Measurements from ENCODE around the gene GJA4.

Gene GJA4

GRCh38 chr1:34774957-34775356, 17.8 kb upstream of the GJA4 start:
- H3K4me3 ChIP-seq (ENCODE audit: low read length), result no peak overlapping the region

GRCh38 chr1:34776911-34777310, 15.9 kb upstream of the GJA4 start:
- H3K36me3 ChIP-seq (ENCODE audit: control insufficient read depth, insufficient read depth, low read length), result no peaks in the 10 kb centered on the region
- no peak overlapping the region for H3K4me3 ChIP-seq (ENCODE audit: low read length)
- H3K4me1 ChIP-seq (ENCODE audit: control insufficient read depth, insufficient read depth, low read length), result peaks cover 8% of the 10 kb centered on the region
- no peaks in the 10 kb centered on the region for H3K9me3 ChIP-seq (ENCODE audit: control insufficient read depth, low read length)
- H3K27me3 ChIP-seq (ENCODE audit: control insufficient read depth, insufficient read depth, low read length), result peaks cover 15% of the 10 kb centered on the region
- no peak overlapping the region for H3K9ac ChIP-seq (ENCODE audit: low read length)

More at GRCh38 chr1:34774957-34775356, 17.8 kb upstream of the GJA4 start:
- no peak overlapping the region for H3K9ac ChIP-seq (ENCODE audit: low read length)
- H3K4me1 ChIP-seq (ENCODE audit: control insufficient read depth, insufficient read depth, low read length), result no peaks in the 10 kb centered on the region
- no peaks in the 10 kb centered on the region for H3K9me3 ChIP-seq (ENCODE audit: control insufficient read depth, low read length)
- H3K27me3 ChIP-seq (ENCODE audit: control insufficient read depth, insufficient read depth, low read length), result peaks cover 3% of the 10 kb centered on the region
- no peaks in the 10 kb centered on the region for H3K36me3 ChIP-seq (ENCODE audit: control insufficient read depth, insufficient read depth, low read length)

GRCh38 chr1:34777519-34778321, 15.1 kb upstream of the GJA4 start:
- peaks cover 21% of the 10 kb centered on the region for H3K27me3 ChIP-seq (ENCODE audit: control insufficient read depth, insufficient read depth, low read length)
- H3K9me3 ChIP-seq (ENCODE audit: control insufficient read depth, low read length), result no peaks in the 10 kb centered on the region
- no peaks in the 10 kb centered on the region for H3K36me3 ChIP-seq (ENCODE audit: control insufficient read depth, insufficient read depth, low read length)
- H3K4me3 ChIP-seq (ENCODE audit: low read length), result no peak overlapping the region
- H3K9ac ChIP-seq (ENCODE audit: low read length), result no peak overlapping the region
- H3K4me1 ChIP-seq (ENCODE audit: control insufficient read depth, insufficient read depth, low read length), result peaks cover 16% of the 10 kb centered on the region

DNA sequence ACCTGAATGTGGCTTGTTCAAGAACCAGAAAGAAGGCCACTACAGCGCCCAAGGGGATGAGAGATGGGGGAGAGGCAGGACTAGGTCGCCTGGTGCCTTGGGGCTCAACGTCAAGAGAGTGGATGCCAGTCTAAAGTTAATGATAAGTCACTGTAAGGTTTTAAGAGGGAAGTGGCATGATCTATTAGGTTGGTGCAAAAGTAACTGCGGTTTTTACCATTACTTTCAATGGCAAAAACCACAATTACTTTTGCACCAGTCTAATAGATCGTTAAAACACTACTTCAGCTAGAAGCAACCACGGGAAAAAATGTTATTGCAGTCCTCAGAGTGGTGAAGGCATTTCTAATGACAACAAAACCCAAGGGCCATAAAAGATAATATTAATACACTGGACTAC, 14.4 kb upstream of the GJA4 start:
- peaks cover 23% of the 10 kb centered on the region for H3K4me1 ChIP-seq (ENCODE audit: control insufficient read depth, insufficient read depth, low read length)
- H3K4me3 ChIP-seq (ENCODE audit: low read length), result no peak overlapping the region
- no peaks in the 10 kb centered on the region for H3K36me3 ChIP-seq (ENCODE audit: control insufficient read depth, insufficient read depth, low read length)
- no peak overlapping the region for H3K9ac ChIP-seq (ENCODE audit: low read length)
- H3K9me3 ChIP-seq (ENCODE audit: control insufficient read depth, low read length), result no peaks in the 10 kb centered on the region
- H3K27me3 ChIP-seq (ENCODE audit: control insufficient read depth, insufficient read depth, low read length), result peaks cover 23% of the 10 kb centered on the region

DNA sequence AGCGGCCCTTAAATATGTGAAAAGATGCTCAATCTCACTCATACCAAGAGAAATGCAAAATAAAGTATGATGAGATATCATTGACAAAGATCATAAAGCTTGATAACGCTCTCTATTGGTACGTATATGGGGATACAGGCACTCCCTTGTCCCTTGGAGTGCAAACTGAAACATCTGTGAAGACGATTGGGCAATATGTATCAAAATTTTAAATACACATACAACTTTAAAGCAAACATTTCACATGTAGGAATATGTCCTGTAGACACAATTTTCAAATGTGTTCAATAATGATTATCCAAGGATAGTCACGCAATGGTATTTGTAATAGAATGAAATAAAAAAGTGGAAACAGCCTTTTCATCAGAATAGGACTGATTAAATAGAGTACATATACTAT, 13.8 kb upstream of the GJA4 start:
- peaks cover 29% of the 10 kb centered on the region for H3K4me1 ChIP-seq (ENCODE audit: control insufficient read depth, insufficient read depth, low read length)
- peaks cover 23% of the 10 kb centered on the region for H3K27me3 ChIP-seq (ENCODE audit: control insufficient read depth, insufficient read depth, low read length)
- H3K36me3 ChIP-seq (ENCODE audit: control insufficient read depth, insufficient read depth, low read length), result no peaks in the 10 kb centered on the region
- H3K9ac ChIP-seq (ENCODE audit: low read length), result no peak overlapping the region
- H3K4me3 ChIP-seq (ENCODE audit: low read length), result no peak overlapping the region
- no peaks in the 10 kb centered on the region for H3K9me3 ChIP-seq (ENCODE audit: control insufficient read depth, low read length)

DNA sequence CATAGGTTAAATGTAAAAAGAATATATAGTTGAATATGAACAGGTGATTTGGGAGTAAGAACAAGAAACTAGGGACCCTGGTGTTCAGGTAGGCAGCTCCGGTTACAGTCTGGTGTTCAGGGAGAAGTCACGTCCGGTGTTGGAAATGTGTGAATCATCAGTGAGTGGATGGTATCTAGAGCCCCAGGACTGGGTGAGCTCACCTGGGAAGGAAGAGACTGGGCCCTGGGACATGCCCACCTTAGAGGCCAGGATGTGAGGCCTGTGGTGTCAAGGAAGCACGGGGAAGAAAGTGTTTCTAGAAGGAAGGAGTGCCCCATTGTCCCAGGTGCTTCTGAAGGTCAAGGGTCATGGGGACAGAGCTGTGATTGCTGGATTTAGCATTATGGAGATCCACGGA, 13.3 kb upstream of the GJA4 start:
- no peaks in the 10 kb centered on the region for H3K9me3 ChIP-seq (ENCODE audit: control insufficient read depth, low read length)
- peaks cover 34% of the 10 kb centered on the region for H3K4me1 ChIP-seq (ENCODE audit: control insufficient read depth, insufficient read depth, low read length)
- no peak overlapping the region for H3K9ac ChIP-seq (ENCODE audit: low read length)
- no peak overlapping the region for H3K4me3 ChIP-seq (ENCODE audit: low read length)
- H3K36me3 ChIP-seq (ENCODE audit: control insufficient read depth, insufficient read depth, low read length), result no peaks in the 10 kb centered on the region
- H3K27me3 ChIP-seq (ENCODE audit: control insufficient read depth, insufficient read depth, low read length), result peaks cover 23% of the 10 kb centered on the region

GRCh38 chr1:34779962-34780361, 12.8 kb upstream of the GJA4 start:
- no peak overlapping the region for H3K9ac ChIP-seq (ENCODE audit: low read length)
- no peaks in the 10 kb centered on the region for H3K9me3 ChIP-seq (ENCODE audit: control insufficient read depth, low read length)
- no peaks in the 10 kb centered on the region for H3K36me3 ChIP-seq (ENCODE audit: control insufficient read depth, insufficient read depth, low read length)
- H3K27me3 ChIP-seq (ENCODE audit: control insufficient read depth, insufficient read depth, low read length), result peaks cover 23% of the 10 kb centered on the region
- H3K4me1 ChIP-seq (ENCODE audit: control insufficient read depth, insufficient read depth, low read length), result peaks cover 34% of the 10 kb centered on the region
- H3K4me3 ChIP-seq (ENCODE audit: low read length), result no peak overlapping the region

- Histone ChIP-seq H3K9ac (ENCODE audit: low read length) (no peak overlapping the region), H3K4me3 (ENCODE audit: low read length) (no peak overlapping the region), H3K27me3 (ENCODE audit: control insufficient read depth, insufficient read depth, low read length) (peaks cover 23% of the 10 kb centered on the region), H3K9me3 (ENCODE audit: control insufficient read depth, low read length) (no peaks in the 10 kb centered on the region), H3K36me3 (ENCODE audit: control insufficient read depth, insufficient read depth, low read length) (no peaks in the 10 kb centered on the region), H3K4me1 (ENCODE audit: control insufficient read depth, insufficient read depth, low read length) (peaks cover 34% of the 10 kb centered on the region)
Observed at GRCh38 chr1:34780528-34780927, 12.3 kb upstream of the GJA4 start.

DNA sequence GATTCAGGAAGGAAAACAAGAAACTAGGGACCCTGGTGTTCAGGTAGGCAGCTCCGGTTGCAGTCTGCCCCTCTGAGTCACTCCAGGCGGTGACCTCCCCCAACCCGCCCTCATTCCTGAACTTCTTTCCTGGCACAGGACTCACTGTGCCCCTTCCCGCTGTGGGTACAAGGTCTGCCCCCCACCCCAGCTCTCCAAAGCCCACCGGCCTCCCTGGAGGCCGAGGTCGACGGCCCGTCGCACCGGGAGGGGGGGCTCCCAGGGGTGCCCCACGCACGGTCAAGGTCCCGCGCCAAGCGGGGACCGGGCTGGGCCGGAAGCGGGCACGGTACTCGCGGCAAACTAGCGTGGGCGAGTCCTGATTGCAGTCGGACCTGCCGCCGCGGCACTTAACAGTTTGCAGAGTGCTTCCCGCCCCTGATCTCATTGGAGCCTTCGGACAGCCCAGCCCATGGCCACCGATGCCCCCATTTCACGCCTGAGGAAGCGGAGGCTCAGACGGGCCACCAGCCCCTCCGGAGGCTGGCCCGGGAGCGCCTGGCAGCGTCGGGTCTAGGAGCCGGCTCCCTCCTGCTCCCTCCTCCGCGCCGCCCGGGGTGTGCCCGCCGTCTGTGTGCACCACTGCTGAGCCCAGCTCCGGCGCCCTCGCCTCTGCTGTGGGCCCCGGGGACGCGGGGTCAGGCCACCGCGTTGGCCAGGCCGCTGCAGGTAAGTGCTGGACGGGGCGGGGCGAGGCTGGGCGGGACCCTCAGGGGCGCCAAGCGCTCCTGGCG, 11.5 kb upstream of the GJA4 start, which contains the start of gene GJB3:
Gene GJB3 (plus strand): TSS at position 144 of the 773 bp plus-strand sequence. CDS start 3,549 bp downstream, outside the sequence.
- peaks cover 38% of the 10 kb centered on the region for H3K4me1 ChIP-seq (ENCODE audit: control insufficient read depth, insufficient read depth, low read length)
- H3K36me3 ChIP-seq (ENCODE audit: control insufficient read depth, insufficient read depth, low read length), result no peaks in the 10 kb centered on the region
- no peaks in the 10 kb centered on the region for H3K9me3 ChIP-seq (ENCODE audit: control insufficient read depth, low read length)
- H3K27me3 ChIP-seq (ENCODE audit: control insufficient read depth, insufficient read depth, low read length), result peaks cover 23% of the 10 kb centered on the region
- H3K4me3 ChIP-seq (ENCODE audit: low read length), result peak within 1 kb of the TSS; percentile 40
- peak within 1 kb of the TSS; percentile 60 for H3K9ac ChIP-seq (ENCODE audit: low read length)

DNA sequence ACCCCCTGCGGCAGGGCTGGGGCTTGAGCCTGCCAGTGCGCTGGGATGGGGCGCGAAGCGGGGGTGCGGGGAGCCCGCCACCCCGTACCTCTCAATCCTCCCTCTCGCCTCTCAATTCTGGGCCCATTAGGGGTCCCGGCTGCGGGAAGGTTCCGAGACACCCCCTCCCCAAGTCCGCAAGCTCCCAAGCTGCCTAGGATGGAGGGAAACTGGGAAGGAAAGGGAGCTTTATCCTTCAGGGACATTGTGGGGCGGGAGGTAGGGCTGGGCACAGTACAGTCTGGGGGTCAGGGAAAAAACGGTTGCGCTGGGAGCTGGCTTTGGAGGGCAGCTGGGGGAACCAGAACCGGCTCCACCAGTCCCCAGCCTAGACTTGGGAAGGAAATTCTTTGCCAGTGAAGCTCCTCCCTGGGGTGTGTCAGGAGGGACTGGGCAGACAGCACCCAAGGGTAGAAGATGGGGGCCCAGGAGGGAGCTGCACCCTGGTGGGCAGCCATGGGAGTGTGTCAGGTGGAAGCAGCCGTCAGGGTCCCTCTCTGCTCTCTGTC, 10.9 kb upstream of the GJA4 start:
- no peaks in the 10 kb centered on the region for H3K9me3 ChIP-seq (ENCODE audit: control insufficient read depth, low read length)
- H3K36me3 ChIP-seq (ENCODE audit: control insufficient read depth, insufficient read depth, low read length), result no peaks in the 10 kb centered on the region
- H3K27me3 ChIP-seq (ENCODE audit: control insufficient read depth, insufficient read depth, low read length), result peaks cover 23% of the 10 kb centered on the region
- peaks cover 43% of the 10 kb centered on the region for H3K4me1 ChIP-seq (ENCODE audit: control insufficient read depth, insufficient read depth, low read length)
- H3K4me3 ChIP-seq (ENCODE audit: low read length), result peak overlapping the region; percentile 40
- H3K9ac ChIP-seq (ENCODE audit: low read length), result peak overlapping the region; percentile 60

DNA sequence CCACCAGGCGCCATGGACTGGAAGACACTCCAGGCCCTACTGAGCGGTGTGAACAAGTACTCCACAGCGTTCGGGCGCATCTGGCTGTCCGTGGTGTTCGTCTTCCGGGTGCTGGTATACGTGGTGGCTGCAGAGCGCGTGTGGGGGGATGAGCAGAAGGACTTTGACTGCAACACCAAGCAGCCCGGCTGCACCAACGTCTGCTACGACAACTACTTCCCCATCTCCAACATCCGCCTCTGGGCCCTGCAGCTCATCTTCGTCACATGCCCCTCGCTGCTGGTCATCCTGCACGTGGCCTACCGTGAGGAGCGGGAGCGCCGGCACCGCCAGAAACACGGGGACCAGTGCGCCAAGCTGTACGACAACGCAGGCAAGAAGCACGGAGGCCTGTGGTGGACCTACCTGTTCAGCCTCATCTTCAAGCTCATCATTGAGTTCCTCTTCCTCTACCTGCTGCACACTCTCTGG, 8.0 kb upstream of the GJA4 start:
- Histone ChIP-seq H3K27me3 (ENCODE audit: control insufficient read depth, insufficient read depth, low read length) (peaks cover 21% of the 10 kb centered on the region), H3K9ac (ENCODE audit: low read length) (no peak overlapping the region), H3K9me3 (ENCODE audit: control insufficient read depth, low read length) (no peaks in the 10 kb centered on the region), H3K36me3 (ENCODE audit: control insufficient read depth, insufficient read depth, low read length) (no peaks in the 10 kb centered on the region), H3K4me3 (ENCODE audit: low read length) (no peak overlapping the region), H3K4me1 (ENCODE audit: control insufficient read depth, insufficient read depth, low read length) (peaks cover 49% of the 10 kb centered on the region)

Data from mucosa of stomach (tissue), 1 donor.